Measurements from ENCODE around the gene ATP2A1. TPM values are rescaled to one million over a fixed set of nuclear protein-coding genes. Genes with fewer than 3 reads are reported as not detected.

The ATP2A1 gene
- total and polyA plus RNA-seq, 2 of the 4 experiments (the other 2 are of a cell fraction): under 0.01 to 0.63 TPM

DNA sequence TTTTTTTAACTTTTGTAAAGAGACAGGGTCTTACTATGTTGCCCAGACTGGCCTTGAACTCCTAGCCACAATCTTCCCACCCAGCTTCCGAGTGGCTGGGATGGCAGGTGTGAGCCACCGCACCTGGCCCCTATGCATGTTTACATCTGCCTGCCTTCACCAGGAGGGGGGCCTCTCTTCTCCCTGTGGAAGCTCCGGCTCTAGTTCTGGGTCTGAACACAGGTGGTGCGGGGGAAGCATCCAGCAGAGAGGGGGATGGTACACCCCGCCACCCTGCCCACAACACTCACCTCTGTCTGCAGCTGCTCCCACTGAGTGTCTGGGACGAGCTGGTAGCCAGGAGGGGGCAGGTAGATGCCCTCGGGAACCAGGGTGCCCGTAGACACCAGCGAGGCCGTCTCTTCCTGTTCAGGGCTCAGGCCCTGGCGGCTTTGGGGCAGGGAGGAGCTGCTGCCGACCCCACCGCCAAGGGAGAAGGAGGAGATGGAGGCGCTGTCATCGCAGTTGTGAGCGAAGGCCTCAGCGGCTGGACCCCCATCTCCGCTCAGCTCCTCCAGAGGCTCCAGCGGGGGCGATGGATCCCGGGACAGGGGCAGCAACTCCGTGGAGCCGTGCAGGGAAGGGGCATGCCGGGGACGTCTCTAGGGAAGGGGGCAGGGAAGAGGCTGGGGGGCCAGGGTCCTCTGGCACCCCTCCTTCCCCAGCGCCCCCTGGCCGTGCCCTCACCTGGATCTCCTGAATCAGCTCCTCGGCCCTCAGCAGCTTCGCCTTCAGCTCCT, 35.8 kb downstream of the ATP2A1 start:
- Histone ChIP-seq H3K36me3 (ENCODE audit: control insufficient read depth, insufficient read depth, low read length) (peaks cover 31% of the 10 kb centered on the region), H3K4me1 (ENCODE audit: control insufficient read depth, insufficient read depth, low read length) (no peaks in the 10 kb centered on the region), H3K23ac (ENCODE audit: low read depth, low read length) (no peak overlapping the region), H3K18ac (ENCODE audit: low read depth, low read length) (no peak overlapping the region), H3K4ac (ENCODE audit: low read depth, low read length) (no peak overlapping the region), H2AK9ac (replicated peaks; ENCODE audit: low read depth, low read length, poor library complexity) (no peak overlapping the region), H2AFZ (replicated peaks; ENCODE audit: low read length, poor library complexity) (no peak overlapping the region), H3K27ac (ENCODE audit: insufficient read depth, low read length) (no peak overlapping the region), H4K20me1 (ENCODE audit: insufficient read depth, low read length) (no peaks in the 10 kb centered on the region), H3K9me3 (ENCODE audit: control insufficient read depth, insufficient read depth, low read length) (no peaks in the 10 kb centered on the region), H3K4me3 (ENCODE audit: insufficient read depth, low read depth, low read length) (no peak overlapping the region), H3K9me1 (ENCODE audit: insufficient read depth, low read length) (no peaks in the 10 kb centered on the region; the same call in 1 of the 2 replicates), H2BK20ac (ENCODE audit: low read depth, low read length) (no peak overlapping the region), H3K79me1 (ENCODE audit: low read depth in 1 of 2, low read length in 2 of 2) (0 out of 4 replicates have a peak, but pooled peaks cover 0 to 6% of the 10 kb centered on the region in 2 experiments), H3K14ac (replicated peaks; ENCODE audit: low read depth, low read length) (no peak overlapping the region), H3K56ac (ENCODE audit: extremely low read depth, insufficient read depth, low read length) (no peak overlapping the region), H4K5ac (ENCODE audit: low read depth, low read length) (no peak overlapping the region), H2BK5ac (ENCODE audit: low read depth, low read length, poor library complexity, severe bottlenecking) (no peak overlapping the region), H2BK120ac (ENCODE audit: low read depth, low read length) (no peak overlapping the region), H4K91ac (ENCODE audit: insufficient read depth, low read depth, low read length) (no peak overlapping the region), H4K8ac (ENCODE audit: low read depth in 2 of 2, low read length in 2 of 2) (no peak overlapping the region), H2BK15ac (ENCODE audit: low read depth, low read length) (no peak overlapping the region), H3K4me2 (ENCODE audit: low read depth, low read length) (no peak overlapping the region), H3K9ac (ENCODE audit: low read depth, low read length) (no peak overlapping the region), H3K27me3 (ENCODE audit: control insufficient read depth, insufficient read depth, low read length) (no peaks in the 10 kb centered on the region), H2AK5ac (ENCODE audit: low read depth, low read length) (no peak overlapping the region)
- in situ Hi-C loops (cut with MboI; ENCODE audit: low sequenced_read_pairs): no loop called here
- ATAC-seq (ENCODE audit: low read depth): no peak
- TF ChIP-seq, protein P1, sequence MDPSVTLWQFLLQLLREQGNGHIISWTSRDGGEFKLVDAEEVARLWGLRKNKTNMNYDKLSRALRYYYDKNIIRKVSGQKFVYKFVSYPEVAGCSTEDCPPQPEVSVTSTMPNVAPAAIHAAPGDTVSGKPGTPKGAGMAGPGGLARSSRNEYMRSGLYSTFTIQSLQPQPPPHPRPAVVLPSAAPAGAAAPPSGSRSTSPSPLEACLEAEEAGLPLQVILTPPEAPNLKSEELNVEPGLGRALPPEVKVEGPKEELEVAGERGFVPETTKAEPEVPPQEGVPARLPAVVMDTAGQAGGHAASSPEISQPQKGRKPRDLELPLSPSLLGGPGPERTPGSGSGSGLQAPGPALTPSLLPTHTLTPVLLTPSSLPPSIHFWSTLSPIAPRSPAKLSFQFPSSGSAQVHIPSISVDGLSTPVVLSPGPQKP (IDR thresholded peaks at IDR 0.05; ENCODE audit: borderline replicate concordance, low read depth, low read length): no peak
- no peak for TF ChIP-seq RCOR1 (IDR thresholded peaks at IDR 0.05; ENCODE audit: insufficient replicate concordance, low read length)
- TF ChIP-seq CHD1 (IDR thresholded peaks at IDR 0.05; ENCODE audit: low read depth, low read length): no peak
- TF ChIP-seq MAFK (IDR thresholded peaks at IDR 0.05; ENCODE audit: low read depth, low read length): no peak
- no peak for TF ChIP-seq FOS (IDR thresholded peaks at IDR 0.05; ENCODE audit: low read depth, low read length)
- TF ChIP-seq, protein P2, sequence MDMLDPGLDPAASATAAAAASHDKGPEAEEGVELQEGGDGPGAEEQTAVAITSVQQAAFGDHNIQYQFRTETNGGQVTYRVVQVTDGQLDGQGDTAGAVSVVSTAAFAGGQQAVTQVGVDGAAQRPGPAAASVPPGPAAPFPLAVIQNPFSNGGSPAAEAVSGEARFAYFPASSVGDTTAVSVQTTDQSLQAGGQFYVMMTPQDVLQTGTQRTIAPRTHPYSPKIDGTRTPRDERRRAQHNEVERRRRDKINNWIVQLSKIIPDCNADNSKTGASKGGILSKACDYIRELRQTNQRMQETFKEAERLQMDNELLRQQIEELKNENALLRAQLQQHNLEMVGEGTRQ (IDR thresholded peaks at IDR 0.05; ENCODE audit: low read depth, low read length): no peak
- POLR2A ChIA-PET (ENCODE audit: unreplicated experiment): no interaction called here
- CTCF ChIA-PET: interaction anchor here (0.9 kb wide), 1 partner anchor 10 kb away, joined by 3 read pairs; no protein-coding TSS in a partner anchor
- no TSS peak for BruUV-seq (replicated peaks)
- intact Hi-C loops (cut with micrococcal nuclease): no loop called here
- DNase-seq: no peak
- dilution Hi-C loops (cut with HindIII; ENCODE audit: low sequenced_read_pairs, unreplicated experiment): no loop called here
- 98% methylated on average over 10 of the region's 29 CpGs; no CpG with 5 or more reads in 1 of the 2 experiments for WGBS, 2 experiments (ENCODE audit: extremely low coverage in 2 of 2, insufficient read length in 1 of 2)
